ENCODE data around the gene DNAJC5. TPM values are rescaled to one million over a fixed set of nuclear protein-coding genes. Genes with fewer than 3 reads are reported as not detected.
A peak's percentile ranks its signal among the peaks of the same experiment; 100 is the strongest.

The DNAJC5 gene
- total and polyA plus RNA-seq, 8 donors, result 20.1 to 31.5 (median 27.8) TPM

- H3K27me3 ChIP-seq, result no peaks in the 10 kb centered on the region
Observed at GRCh38 chr20:63934271-63935068, 39.5 kb downstream of the DNAJC5 start.

GRCh38 chr20:63935447-63935846 lies 40.5 kb downstream of the DNAJC5 start:
- TF ChIP-seq, protein P1, sequence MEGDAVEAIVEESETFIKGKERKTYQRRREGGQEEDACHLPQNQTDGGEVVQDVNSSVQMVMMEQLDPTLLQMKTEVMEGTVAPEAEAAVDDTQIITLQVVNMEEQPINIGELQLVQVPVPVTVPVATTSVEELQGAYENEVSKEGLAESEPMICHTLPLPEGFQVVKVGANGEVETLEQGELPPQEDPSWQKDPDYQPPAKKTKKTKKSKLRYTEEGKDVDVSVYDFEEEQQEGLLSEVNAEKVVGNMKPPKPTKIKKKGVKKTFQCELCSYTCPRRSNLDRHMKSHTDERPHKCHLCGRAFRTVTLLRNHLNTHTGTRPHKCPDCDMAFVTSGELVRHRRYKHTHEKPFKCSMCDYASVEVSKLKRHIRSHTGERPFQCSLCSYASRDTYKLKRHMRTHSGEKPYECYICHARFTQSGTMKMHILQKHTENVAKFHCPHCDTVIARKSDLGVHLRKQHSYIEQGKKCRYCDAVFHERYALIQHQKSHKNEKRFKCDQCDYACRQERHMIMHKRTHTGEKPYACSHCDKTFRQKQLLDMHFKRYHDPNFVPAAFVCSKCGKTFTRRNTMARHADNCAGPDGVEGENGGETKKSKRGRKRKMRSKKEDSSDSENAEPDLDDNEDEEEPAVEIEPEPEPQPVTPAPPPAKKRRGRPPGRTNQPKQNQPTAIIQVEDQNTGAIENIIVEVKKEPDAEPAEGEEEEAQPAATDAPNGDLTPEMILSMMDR (IDR thresholded peaks at IDR 0.05), result no peak
- Histone ChIP-seq H3K36me3 (peaks cover 6 to 28% (median 16%) of the 10 kb centered on the region in 3 donors), H3K4me1 (no peaks in the 10 kb centered on the region), H3K9me3 (no peaks in the 10 kb centered on the region), H3K27me3 (no peaks in the 10 kb centered on the region), H3K27ac (no peak overlapping the region), H3K4me3 (no peak overlapping the region)
- FAIRE-seq (no peak), DNase-seq (no peak), ATAC-seq (no peak)
- WGBS, 2 donors, result 93 to 94% methylated on average over 9 of the region's 9 CpGs
- intact Hi-C loops (cut with DNase I), result no loop called here

More at GRCh38 chr20:63934271-63935068, 39.5 kb downstream of the DNAJC5 start:
- no peaks in the 10 kb centered on the region for H3K9me3 ChIP-seq
- 85 to 87% methylated on average over 37 of the region's 37 CpGs for WGBS, 2 donors
- DNase-seq (no peak), ATAC-seq (no peak), FAIRE-seq (no peak)
- TF ChIP-seq, protein P1 (IDR thresholded peaks at IDR 0.05), result no peak
- no peak overlapping the region for H3K4me3 ChIP-seq
- peaks cover 4 to 32% (median 20%) of the 10 kb centered on the region in 3 donors for H3K36me3 ChIP-seq
- no peak overlapping the region for H3K27ac ChIP-seq
- no peaks in the 10 kb centered on the region for H3K4me1 ChIP-seq
- intact Hi-C loops (cut with DNase I), result no loop called here

DNA sequence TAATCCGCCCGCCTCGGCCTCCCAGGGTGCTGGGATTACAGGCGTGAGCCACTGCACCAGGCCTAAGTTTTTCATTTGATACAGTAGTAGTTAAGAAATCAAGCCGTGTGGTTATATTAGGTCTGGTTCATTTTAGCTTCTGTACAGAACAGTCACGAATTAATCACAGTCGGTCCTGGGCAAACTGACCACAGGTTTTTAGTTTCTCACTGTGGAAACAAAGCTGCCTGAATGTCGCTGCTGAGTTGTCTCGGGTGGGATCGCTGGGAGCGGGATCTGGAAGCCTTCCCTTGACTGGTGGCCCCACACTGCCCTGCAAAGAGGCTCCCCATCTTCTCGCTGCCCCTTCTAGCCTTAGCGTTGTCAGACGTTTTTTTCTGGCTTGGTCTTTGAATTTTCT lies 42.7 kb downstream of the DNAJC5 start:
- H3K9me3 ChIP-seq, result no peaks in the 10 kb centered on the region
- H3K27ac ChIP-seq, result no peak overlapping the region
- FAIRE-seq, result no peak
- H3K4me3 ChIP-seq, result no peak overlapping the region
- no peaks in the 10 kb centered on the region for H3K27me3 ChIP-seq
- H3K36me3 ChIP-seq, result peaks cover 3 to 19% (median 10%) of the 10 kb centered on the region in 3 donors
- TF ChIP-seq, protein P1 (IDR thresholded peaks at IDR 0.05), result no peak
- no peak for DNase-seq
- no peaks in the 10 kb centered on the region for H3K4me1 ChIP-seq
- 83 to 85% methylated on average over 14 of the region's 14 CpGs for WGBS, 2 donors
- intact Hi-C loops (cut with DNase I), result no loop called here
- ATAC-seq, result no peak

GRCh38 chr20:63939061-63939935 lies 44.4 kb downstream of the DNAJC5 start:
- FAIRE-seq (no peak), ATAC-seq (no peak), DNase-seq (peak in 4 of 6 donors; percentile 9 to 71 (median 44))
- Histone ChIP-seq H3K27me3 (no peaks in the 10 kb centered on the region), H3K4me3 (no peak overlapping the region), H3K4me1 (no peaks in the 10 kb centered on the region), H3K27ac (no peak overlapping the region), H3K9me3 (no peaks in the 10 kb centered on the region), H3K36me3 (peaks cover 3 to 36% (median 17%) of the 10 kb centered on the region in 3 donors)
- TF ChIP-seq, protein P1 (IDR thresholded peaks at IDR 0.05), result no peak
- intact Hi-C loops (cut with DNase I), result no loop called here
- 88 to 92% methylated on average over 33 of the region's 33 CpGs for WGBS, 2 donors
